Measurements from ENCODE around the gene NBPF3.

The NBPF3 gene

DNA sequence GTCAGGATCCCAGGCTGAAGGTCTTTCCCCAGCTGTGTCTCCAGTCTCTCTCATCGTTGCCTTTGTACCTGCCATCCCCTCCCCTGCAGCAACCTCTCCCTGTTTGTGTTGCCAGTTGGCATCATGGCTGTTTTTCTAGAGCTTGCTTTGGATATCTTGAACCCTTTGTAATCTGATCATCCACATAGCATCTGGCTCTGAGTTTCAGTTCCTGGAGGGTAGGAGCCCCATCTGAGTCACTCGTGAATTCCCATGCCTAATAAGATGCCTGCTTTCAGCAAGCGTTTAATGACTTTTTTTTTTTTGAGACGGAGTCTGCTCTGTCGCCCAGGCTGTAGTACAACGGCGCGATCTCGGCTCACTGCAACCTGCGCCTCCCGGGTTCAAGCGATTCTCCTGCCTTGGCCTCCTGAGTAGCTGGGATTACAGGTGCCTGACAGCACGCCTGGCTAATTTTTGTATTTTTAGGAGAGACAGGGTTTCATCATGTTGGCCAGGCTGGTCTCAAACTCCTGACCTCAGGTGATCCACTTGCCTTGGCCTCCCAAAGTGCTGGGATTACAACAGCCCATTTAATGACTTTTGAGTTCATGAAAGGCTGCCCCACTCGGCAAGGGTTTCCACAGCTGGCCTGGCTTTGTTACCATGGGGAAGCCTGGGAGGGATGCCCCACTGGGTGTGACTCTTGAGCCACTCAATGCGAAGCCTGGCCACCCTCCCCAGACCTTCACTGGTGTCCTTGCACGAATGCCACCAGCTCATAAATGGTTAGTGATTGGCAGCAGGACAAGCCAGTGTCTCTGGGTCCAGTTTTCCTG is 81.2 kb downstream of the NBPF3 start:
- DNase-seq, result no peak

DNA sequence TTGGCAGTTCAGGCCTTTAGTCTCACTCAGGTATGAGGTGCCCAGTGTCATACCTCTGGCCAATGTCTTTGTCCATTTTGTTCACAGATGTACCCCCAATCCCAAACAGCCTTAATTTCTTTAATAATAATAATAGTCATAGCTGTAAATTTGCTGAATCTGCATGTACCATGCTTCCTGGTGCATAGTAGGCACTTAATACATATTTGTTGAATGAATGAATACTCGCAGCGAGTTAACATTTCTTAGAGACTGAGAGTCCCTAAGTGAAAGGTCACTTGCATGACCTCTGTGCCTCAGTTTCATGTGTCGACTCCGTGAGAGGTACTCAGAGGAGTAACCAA is 81.8 kb downstream of the NBPF3 start:
- no peak for DNase-seq

DNA sequence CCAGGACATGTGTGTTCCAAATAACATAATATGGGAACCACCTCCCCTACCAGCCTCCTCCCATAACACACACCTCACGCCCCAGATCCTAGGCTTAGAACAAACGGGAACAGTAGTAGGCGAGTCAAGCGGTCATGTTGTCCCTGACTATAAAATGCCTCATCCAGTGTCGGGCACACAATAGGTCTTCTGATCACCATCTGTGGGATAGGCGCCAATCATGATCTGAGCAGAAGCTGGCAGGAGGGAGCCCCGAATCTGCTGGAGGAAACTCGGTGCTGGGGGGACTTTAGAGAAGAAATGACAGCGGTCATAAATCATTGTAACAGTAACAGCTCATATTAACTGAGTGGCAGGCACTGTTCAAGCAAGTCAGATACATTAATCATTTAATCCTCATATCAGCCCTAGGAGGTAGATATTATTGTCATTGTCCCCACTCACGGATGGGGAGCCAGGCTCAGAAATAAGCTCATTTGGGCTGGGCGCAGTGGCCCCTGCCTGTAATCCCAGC is 82.6 kb downstream of the NBPF3 start:
- DNase-seq, result no peak

DNA sequence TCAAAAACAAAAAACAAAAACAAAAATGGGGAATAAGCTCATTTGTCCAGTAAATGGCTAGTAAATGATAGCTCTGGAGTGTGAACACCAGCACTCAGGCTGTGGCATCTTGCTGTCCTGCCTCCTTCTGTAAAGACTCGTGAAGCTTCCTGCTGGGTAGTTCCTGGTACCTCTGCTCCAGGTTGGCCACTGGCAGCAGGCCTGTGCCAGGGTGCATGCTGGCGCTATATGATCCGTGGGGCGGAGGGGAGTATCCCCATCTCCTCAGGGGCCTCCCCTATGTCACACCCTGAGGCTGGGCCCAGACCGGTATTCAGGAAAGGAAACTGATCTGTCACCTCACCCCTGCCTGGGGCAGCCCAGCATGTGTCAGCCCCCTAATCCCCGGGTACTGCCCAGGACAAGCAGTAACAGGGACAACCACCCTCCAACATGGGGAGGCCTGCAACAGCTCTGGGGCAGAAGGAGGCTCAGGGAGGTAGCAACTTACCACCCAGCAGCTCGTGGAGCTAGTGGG is 83.4 kb downstream of the NBPF3 start:
- no peak for DNase-seq

DNA sequence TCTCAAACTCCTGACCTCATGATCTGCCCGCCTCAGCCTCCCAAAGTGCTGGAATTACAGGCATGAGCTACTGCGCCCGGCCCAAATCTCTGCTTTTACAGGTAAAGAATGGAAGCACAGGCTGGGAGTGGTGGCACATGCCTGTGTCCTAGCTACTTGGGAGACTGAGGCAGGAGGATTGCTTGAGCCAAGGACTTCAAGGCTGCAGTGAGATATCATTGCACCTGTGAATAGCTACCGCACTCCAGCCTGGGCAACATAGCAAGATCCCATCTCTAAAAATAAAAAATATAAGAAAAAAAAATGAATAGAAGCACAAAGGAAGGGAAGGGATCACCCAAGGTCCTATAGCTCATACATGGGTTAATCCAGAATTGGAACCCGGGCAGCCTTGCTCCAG is 84.3 kb downstream of the NBPF3 start:
- no peak for DNase-seq

DNA sequence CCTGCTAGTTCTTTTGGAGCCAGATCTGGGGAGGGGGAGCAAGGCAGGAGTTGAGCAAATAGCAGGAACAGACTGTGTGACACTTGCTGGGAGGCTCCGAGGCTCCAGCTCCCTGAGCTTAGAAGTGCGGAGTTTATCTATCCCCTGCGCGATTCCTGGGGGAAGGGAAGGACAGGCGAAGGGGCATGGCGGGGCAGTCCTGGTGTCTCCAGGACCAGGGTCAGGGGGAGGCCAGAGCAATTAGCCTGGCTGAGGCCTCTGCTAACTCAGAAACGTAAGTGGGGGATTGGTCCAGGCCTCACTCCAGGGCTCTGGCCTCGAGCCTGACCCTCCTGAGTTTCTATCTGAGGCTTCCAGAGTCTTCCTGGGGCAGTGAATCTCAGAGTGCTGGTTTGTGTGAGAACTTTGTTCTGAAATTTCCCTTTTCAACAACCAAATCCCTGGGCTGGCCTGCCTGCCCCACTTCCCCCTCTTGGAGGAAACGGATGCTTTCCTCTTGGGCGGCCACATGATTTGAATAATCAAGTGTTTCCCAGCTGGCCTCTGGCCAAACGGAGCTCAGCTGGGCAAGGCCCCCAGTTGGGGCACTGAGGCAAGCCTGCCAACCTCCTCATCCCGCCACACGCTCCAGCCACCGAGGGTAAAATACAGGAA is 84.9 kb downstream of the NBPF3 start:
- no peak for DNase-seq

DNA sequence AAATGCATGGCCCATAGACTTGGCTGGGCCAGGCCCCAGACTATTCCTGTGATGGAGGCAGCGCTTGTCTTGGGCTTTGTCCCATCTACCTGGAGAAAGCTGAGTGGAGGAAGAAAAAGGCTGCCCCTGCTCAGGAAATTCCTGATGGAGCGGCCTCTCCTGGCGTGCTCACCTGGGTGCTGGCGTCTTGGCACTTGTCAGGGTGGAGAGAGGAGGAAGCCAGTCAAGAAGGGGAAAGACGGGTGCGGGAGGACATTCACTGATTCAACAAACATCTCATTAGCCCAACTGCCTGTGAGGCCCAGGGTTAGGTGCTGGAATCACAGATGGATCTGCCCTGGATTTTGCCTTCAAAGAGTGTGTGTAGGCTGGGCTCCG is 85.4 kb downstream of the NBPF3 start:
- DNase-seq, result no peak

DNA sequence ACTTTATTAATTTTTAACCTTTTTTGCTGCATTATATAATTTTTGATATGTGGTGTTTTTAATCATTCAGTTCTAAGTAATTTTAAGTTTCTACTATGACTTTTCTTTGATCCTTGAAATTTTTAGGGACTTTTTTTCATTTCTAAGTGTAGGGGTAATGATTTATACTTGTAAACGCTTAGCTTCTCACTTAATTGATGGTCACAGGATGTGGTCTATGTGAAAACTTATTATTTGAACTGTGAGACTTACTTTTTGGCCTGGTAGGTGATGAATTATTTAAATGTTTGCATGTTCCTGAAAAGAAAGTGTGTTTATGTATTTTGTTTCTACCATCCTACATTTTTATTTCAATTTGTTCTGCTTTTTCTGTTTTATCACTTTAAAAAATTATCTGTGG is 86.5 kb downstream of the NBPF3 start:
- no peak for DNase-seq

DNA sequence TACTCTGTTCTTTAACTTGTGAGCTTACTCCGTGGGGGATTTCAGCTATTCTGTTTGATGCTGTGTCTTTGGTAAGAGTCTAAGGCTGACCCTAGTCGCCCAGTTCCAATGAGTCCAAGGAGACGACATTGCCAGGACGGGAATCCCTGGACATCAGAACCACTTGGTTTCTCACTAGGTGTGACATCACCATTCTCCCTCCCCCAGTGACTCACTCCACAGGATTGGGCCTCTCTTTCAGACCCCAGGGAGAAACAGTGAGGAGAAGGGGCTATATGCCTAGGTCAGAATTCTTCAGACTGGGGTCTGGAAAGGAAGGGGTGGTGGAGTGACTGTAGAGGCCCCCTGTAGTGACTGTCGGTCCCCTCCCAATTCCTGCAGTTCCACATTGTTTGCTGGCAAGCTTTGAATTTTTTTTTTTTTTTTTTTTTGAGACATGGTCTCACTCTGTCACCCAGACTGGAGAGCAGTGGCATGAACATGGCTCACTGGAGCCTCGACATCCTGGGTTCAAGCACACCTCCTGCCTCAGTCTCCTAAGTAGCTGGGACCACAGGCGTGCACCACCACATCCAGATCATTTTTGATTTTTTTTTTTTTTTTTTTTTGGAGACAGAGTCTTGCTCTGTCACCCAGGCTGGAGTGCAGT is 90.6 kb downstream of the NBPF3 start:
- DNase-seq, result no peak

DNA sequence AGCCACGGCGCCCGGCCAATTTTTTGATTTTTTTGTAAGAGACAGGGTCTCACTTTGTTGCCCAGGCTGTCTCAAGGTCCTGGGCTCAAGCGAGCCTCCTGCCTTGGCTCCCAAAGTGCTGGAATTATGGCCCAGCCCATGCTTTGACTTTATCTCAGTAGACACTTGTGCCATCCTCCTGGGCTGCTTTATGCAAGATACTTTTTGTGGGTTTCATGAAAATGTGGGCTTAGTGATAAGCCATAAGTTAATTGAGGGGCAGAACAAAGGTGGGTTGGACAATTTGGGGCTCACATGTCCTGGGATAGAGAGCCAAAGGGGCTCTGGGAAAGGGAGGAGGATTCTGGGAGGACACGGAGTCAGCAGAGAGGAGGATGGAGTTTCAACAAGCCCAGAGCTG is 91.3 kb downstream of the NBPF3 start:
- no peak for DNase-seq

DNA sequence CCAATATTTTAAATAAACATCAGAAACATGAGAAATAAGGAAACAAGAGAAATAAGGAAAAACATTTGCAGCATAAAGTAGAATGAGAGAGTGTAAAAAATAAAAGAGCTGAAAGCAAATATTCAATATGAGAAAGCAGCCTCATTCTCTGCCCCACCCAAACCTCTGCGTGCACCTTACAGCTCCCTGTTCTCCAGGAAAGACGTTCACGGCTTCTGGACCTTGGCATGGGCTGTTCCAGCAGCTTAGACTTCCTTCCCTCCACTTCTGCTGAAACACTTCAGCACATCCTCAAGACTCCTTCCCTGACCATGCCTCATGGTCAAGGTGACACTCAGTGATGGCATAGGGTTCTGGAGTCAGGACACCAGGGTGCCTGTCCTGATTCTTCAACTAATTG is 92.6 kb downstream of the NBPF3 start:
- DNase-seq, result no peak

DNA sequence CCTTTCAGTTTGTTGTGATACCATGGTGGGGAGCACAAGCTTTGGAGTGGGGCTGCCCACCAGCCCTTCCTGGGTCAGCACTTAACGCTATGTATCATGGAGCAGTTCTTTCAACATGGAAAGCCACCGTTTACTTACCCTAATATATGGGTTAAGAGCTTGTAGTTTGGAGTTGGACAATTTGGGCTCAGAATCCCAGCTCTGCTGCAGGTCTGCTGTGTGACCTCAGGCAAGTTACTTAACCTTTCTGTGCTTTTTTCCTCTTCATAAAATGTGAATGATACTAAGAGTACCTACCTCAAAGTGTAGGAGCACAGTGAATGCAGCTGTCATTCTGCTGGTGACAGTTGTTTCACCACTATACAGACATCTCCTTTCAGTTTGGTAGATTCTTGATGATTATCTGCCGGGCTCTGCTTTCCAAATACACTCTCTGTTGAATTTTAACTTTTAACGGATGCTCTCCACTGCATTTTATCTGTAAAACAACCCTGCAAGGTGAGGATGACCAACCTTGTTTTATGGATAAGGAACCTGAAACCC is 93.1 kb downstream of the NBPF3 start:
- no peak for DNase-seq

DNA sequence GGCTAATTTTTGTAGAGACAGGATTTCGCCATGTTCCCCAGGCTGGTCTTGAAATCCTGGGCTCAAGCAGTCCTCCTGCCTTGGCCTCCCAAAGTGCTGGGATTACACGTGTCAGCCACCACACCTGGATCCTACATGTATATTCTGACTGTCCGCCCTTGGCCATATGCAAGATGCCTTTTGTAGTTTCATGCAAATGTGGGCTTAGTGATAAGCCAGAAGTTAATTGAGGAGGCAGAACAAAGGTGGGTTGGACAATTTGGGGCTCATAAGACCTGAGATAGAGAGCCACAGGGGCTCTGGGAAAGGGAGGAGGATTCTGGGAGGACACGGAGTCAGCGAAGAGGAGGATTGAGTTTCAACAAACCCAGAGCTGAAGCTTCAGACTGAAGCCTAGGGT is 94.2 kb downstream of the NBPF3 start:
- DNase-seq, result no peak
